ENCODE measurements around the gene NRIP1. TPM values are rescaled to one million over a fixed set of nuclear protein-coding genes. Genes with fewer than 3 reads are reported as not detected.

NRIP1 gene
- total RNA-seq, 6 experiments from 2014 or later, result 39.1 to 56.6 (median 52.3) TPM

DNA sequence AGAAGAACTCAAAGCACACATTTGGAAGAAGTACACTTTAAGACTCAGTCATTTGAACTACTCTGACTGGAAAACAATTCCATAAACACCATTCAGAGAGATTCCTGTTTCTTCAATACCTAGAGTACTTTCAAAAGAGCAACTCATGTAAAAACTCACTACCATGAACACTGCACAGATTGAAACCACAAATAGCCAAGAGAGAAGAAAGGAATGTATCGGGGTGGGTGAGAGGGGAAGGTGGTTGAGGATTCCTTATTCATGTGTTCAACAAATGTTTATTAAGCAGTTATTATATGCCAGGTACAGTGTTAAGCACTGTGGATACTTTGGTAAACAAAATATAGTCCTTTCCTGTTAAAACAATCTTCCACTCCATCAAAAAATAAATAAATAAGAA, 64.7 kb downstream of the NRIP1 start:
- TF ChIP-seq, protein P1, sequence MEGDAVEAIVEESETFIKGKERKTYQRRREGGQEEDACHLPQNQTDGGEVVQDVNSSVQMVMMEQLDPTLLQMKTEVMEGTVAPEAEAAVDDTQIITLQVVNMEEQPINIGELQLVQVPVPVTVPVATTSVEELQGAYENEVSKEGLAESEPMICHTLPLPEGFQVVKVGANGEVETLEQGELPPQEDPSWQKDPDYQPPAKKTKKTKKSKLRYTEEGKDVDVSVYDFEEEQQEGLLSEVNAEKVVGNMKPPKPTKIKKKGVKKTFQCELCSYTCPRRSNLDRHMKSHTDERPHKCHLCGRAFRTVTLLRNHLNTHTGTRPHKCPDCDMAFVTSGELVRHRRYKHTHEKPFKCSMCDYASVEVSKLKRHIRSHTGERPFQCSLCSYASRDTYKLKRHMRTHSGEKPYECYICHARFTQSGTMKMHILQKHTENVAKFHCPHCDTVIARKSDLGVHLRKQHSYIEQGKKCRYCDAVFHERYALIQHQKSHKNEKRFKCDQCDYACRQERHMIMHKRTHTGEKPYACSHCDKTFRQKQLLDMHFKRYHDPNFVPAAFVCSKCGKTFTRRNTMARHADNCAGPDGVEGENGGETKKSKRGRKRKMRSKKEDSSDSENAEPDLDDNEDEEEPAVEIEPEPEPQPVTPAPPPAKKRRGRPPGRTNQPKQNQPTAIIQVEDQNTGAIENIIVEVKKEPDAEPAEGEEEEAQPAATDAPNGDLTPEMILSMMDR (IDR thresholded peaks at IDR 0.05), result no peak
- peak; percentile 48 for DNase-seq
- Mint-ChIP-seq H3K4me3 (peak overlapping the region; percentile 68), H3K4me1 (ENCODE audit: low read depth) (peaks cover 87% of the 10 kb centered on the region), H3K36me3 (ENCODE audit: low read depth) (peaks cover 38% of the 10 kb centered on the region), H3K27ac (peak overlapping the region; percentile 76), H3K27me3 (ENCODE audit: insufficient read depth) (peaks cover 2% of the 10 kb centered on the region; the same call in 1 of the 2 replicates), H3K9me3 (no peaks in the 10 kb centered on the region)

DNA sequence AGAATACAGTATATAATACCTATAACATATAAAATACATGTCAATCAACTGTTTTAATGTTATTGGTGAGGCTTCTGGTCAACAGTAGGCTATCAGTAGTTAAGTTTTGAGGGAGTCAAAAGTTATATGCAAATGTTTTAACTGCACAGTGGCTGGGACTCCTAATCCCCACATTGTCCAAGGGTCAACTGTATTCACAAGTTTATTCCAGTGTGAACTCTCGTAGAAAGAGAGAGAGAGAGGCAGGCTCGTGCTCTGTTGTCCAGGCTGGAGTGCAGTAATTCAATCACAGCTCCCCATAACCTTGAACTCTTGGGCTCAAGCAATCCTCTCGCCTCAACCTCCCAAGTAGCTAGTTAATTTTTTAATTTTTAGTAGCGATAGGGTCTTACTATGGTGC, 66.0 kb downstream of the NRIP1 start:
- no peaks in the 10 kb centered on the region for H3K9me3 Mint-ChIP-seq
- no peak overlapping the region for H3K27ac Mint-ChIP-seq
- H3K36me3 Mint-ChIP-seq (ENCODE audit: low read depth), result peaks cover 30% of the 10 kb centered on the region
- H3K27me3 Mint-ChIP-seq (ENCODE audit: insufficient read depth), result peaks cover 2% of the 10 kb centered on the region; the same call in 1 of the 2 replicates
- TF ChIP-seq, protein P1 (IDR thresholded peaks at IDR 0.05), result no peak
- H3K4me3 Mint-ChIP-seq, result no peak overlapping the region
- peaks cover 81% of the 10 kb centered on the region for H3K4me1 Mint-ChIP-seq (ENCODE audit: low read depth)
- no peak for DNase-seq

DNA sequence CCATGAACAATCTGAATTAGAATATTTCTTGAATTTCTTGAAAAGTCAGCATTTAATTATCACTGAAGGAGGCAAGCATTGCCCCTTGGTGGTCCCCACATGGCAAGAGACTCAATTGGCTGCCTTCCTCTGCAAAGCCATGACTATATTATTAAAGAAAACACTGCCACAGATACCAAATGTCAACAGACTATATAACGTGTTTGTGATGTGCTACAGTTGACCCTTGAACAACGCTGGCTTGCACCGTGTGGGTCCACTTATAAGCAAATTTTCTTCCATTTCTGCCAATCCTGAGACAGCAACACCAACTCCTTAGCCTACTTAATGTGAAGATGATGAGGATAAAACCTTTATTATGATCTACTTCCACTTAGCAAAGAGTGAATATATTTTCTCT, 66.5 kb downstream of the NRIP1 start:
- Mint-ChIP-seq H3K4me1 (ENCODE audit: low read depth) (peaks cover 80% of the 10 kb centered on the region), H3K36me3 (ENCODE audit: low read depth) (peaks cover 30% of the 10 kb centered on the region), H3K9me3 (no peaks in the 10 kb centered on the region), H3K27me3 (ENCODE audit: insufficient read depth) (peaks cover 2% of the 10 kb centered on the region; the same call in 1 of the 2 replicates), H3K27ac (no peak overlapping the region), H3K4me3 (no peak overlapping the region)
- TF ChIP-seq, protein P1 (IDR thresholded peaks at IDR 0.05), result no peak
- no peak for DNase-seq

DNA sequence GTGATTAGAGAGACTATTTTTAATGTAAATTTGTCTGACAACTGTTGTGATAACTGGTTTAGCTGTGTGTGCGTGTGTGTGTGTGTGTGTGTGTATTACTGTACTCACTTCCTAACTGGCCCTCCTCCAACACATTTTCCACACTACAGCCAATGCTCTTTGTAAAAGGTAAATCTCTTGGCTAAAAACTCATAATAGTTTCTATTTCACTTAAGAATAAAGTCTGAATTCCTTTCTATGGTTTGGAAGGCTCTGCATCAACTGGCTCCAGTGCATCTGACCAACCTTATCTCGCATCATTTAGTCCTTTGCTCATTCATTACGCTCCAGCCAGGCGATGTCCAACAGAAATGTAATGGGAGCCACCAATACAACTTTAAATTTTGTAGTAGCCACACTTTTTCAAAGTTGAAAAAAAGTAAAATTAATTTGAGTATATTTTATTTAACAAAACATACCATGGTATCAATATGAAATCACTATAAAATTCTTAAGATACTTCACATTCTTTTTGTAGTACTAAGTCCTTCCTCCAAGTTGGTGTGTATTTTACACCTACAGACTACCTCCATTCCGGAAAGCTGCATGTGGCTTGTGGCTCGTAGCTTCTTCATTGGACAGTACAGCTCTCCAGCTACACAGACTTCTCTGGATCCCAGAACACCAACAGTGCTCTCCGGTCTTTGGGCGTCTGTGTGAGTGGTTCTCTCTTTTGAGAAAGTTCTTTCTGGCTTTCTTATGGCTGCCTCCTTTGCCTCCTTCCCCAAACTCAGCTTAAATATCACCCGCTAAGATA, 68.9 kb downstream of the NRIP1 start:
- Mint-ChIP-seq H3K9me3 (no peaks in the 10 kb centered on the region), H3K4me1 (ENCODE audit: low read depth) (peaks cover 86% of the 10 kb centered on the region), H3K4me3 (peak overlapping the region; percentile 41), H3K27ac (peak overlapping the region; percentile 61), H3K27me3 (ENCODE audit: insufficient read depth) (peaks cover 5% of the 10 kb centered on the region; the same call in 1 of the 2 replicates), H3K36me3 (ENCODE audit: low read depth) (peaks cover 46% of the 10 kb centered on the region)
- DNase-seq, result peak; percentile 26
- TF ChIP-seq, protein P1 (IDR thresholded peaks at IDR 0.05), result no peak

DNA sequence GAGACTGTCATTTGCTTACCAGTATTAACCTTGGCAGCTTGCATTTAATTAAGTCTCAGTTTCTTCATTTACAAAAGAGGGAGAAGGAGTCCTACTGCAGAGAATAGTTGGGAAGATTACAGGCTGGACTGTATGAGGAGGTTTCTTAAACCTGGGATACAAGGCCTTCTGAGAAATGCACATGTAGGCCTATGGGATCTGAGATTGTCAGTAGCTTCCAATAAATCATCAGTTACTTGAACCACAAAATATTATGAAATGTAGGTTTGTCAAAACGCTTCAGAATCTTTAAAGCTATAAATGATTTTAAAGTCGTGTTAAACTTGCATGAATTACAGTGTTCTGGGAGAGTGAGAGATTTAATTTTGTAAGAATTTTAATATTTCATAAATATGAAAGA, 69.6 kb downstream of the NRIP1 start:
- Mint-ChIP-seq H3K4me1 (ENCODE audit: low read depth) (peaks cover 83% of the 10 kb centered on the region), H3K4me3 (no peak overlapping the region), H3K9me3 (no peaks in the 10 kb centered on the region), H3K27ac (peak overlapping the region; percentile 56), H3K27me3 (ENCODE audit: insufficient read depth) (peaks cover 5% of the 10 kb centered on the region; the same call in 1 of the 2 replicates), H3K36me3 (ENCODE audit: low read depth) (peaks cover 51% of the 10 kb centered on the region)
- DNase-seq, result no peak
- TF ChIP-seq, protein P1 (IDR thresholded peaks at IDR 0.05), result no peak
